ENCODE results near the gene RNF144A. TPM values are rescaled to one million over a fixed set of nuclear protein-coding genes. Genes with fewer than 3 reads are reported as not detected.

The RNF144A gene
- total RNA-seq, 1 donor from 2014 or later, result 52.8 TPM

DNA sequence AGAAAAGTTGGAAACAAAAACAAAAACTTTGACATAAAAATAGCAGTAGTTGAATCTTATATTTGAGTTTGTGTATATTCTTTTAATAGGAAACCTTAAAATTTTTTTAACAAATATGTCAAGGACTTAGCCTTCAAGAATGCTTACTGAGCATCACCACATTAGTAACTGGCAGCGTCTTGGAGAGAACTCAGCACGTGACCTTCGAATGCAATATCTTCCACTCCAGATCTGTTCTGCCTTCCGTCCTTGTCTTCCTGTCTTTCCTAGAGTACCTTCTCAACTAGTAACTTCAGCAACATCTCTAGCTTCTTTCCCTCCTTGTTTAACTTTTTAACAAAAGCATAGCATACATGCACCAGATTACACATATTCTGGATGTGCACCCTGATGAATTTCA, 38.7 kb upstream of the RNF144A start:
- TF ChIP-seq, protein P1, sequence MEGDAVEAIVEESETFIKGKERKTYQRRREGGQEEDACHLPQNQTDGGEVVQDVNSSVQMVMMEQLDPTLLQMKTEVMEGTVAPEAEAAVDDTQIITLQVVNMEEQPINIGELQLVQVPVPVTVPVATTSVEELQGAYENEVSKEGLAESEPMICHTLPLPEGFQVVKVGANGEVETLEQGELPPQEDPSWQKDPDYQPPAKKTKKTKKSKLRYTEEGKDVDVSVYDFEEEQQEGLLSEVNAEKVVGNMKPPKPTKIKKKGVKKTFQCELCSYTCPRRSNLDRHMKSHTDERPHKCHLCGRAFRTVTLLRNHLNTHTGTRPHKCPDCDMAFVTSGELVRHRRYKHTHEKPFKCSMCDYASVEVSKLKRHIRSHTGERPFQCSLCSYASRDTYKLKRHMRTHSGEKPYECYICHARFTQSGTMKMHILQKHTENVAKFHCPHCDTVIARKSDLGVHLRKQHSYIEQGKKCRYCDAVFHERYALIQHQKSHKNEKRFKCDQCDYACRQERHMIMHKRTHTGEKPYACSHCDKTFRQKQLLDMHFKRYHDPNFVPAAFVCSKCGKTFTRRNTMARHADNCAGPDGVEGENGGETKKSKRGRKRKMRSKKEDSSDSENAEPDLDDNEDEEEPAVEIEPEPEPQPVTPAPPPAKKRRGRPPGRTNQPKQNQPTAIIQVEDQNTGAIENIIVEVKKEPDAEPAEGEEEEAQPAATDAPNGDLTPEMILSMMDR (IDR thresholded peaks at IDR 0.05; ENCODE audit: unreplicated experiment), result no peak
- peaks cover 52% of the 10 kb centered on the region for H3K27me3 Mint-ChIP-seq (ENCODE audit: low read depth)
- peaks cover 12% of the 10 kb centered on the region for H3K4me1 Mint-ChIP-seq
- peaks cover 10% of the 10 kb centered on the region for H3K36me3 Mint-ChIP-seq
- no peak for DNase-seq (ENCODE audit: low spot score in 2 of 2, unreplicated experiment in 2 of 2)
- no peak overlapping the region for H3K27ac Mint-ChIP-seq
- H3K4me3 Mint-ChIP-seq, result no peak overlapping the region
- H3K9me3 Mint-ChIP-seq, result peaks cover 19% of the 10 kb centered on the region

GRCh38 chr2:6879011-6879410, 38.2 kb upstream of the RNF144A start:
- DNase-seq (ENCODE audit: low spot score in 2 of 2, unreplicated experiment in 2 of 2), result no peak
- H3K27ac Mint-ChIP-seq, result no peak overlapping the region
- H3K4me1 Mint-ChIP-seq, result peaks cover 17% of the 10 kb centered on the region
- H3K36me3 Mint-ChIP-seq, result peaks cover 8% of the 10 kb centered on the region
- no peak overlapping the region for H3K4me3 Mint-ChIP-seq
- H3K9me3 Mint-ChIP-seq, result peaks cover 17% of the 10 kb centered on the region
- peaks cover 51% of the 10 kb centered on the region for H3K27me3 Mint-ChIP-seq (ENCODE audit: low read depth)
- TF ChIP-seq, protein P1 (IDR thresholded peaks at IDR 0.05; ENCODE audit: unreplicated experiment), result no peak

GRCh38 chr2:6880200-6880733, 36.9 kb upstream of the RNF144A start:
- H3K27ac Mint-ChIP-seq, result no peak overlapping the region
- peaks cover 17% of the 10 kb centered on the region for H3K4me1 Mint-ChIP-seq
- H3K36me3 Mint-ChIP-seq, result peaks cover 6% of the 10 kb centered on the region
- peaks cover 61% of the 10 kb centered on the region for H3K27me3 Mint-ChIP-seq (ENCODE audit: low read depth)
- H3K9me3 Mint-ChIP-seq, result peaks cover 11% of the 10 kb centered on the region
- no peak for DNase-seq (ENCODE audit: low spot score in 2 of 2, unreplicated experiment in 2 of 2)
- TF ChIP-seq, protein P1 (IDR thresholded peaks at IDR 0.05; ENCODE audit: unreplicated experiment), result no peak
- no peak overlapping the region for H3K4me3 Mint-ChIP-seq

DNA sequence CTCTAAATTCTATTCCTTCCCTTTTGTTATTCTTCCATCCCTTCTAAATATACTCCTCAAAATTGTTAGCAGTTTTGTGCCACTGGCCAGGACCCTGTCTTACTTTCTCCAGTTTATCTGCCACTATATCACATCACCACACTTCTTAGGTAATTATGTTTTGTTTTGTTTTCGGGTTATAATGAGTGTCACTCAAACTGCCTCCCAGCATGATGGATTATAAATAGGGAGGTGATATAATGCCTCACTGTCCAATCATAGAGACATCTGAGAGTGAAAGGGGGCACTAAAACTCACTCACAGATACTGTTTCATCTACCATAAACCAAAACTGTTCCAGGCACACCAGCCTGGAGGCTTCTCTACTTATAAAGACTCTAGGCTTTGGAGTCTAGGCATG, 36.2 kb upstream of the RNF144A start:
- Mint-ChIP-seq H3K4me1 (peaks cover 19% of the 10 kb centered on the region), H3K4me3 (no peak overlapping the region), H3K36me3 (peaks cover 6% of the 10 kb centered on the region), H3K27ac (no peak overlapping the region), H3K27me3 (ENCODE audit: low read depth) (peaks cover 61% of the 10 kb centered on the region), H3K9me3 (peaks cover 11% of the 10 kb centered on the region)
- no peak for DNase-seq (ENCODE audit: low spot score in 2 of 2, unreplicated experiment in 2 of 2)
- TF ChIP-seq, protein P1 (IDR thresholded peaks at IDR 0.05; ENCODE audit: unreplicated experiment), result no peak

DNA sequence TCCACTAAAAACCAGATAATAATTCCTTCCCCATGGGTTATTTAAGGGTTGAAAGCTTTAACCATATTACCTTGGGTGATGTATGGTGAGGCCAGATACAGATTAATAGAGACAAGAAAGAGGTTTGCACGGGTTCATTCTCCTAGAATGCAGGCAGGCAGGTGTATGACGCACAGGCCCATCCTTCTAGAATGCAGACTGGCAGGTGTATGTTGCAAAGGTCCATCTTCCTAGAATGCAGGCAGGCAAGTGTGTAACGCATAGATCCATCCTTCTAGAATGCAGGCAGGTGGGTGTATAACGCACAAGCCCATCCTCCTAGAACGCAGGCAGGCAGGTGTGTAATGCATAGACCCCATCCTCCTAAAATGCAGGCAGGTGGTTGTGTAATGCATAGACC, 35.7 kb upstream of the RNF144A start:
- no peak overlapping the region for H3K4me3 Mint-ChIP-seq
- TF ChIP-seq, protein P1 (IDR thresholded peaks at IDR 0.05; ENCODE audit: unreplicated experiment), result no peak

More for the DNA sequence above, 35.7 kb upstream of the RNF144A start:
- DNase-seq (ENCODE audit: low spot score in 2 of 2, unreplicated experiment in 2 of 2), result no peak
- peaks cover 11% of the 10 kb centered on the region for H3K9me3 Mint-ChIP-seq
- H3K4me1 Mint-ChIP-seq, result peaks cover 22% of the 10 kb centered on the region
- peaks cover 61% of the 10 kb centered on the region for H3K27me3 Mint-ChIP-seq (ENCODE audit: low read depth)
- H3K27ac Mint-ChIP-seq, result no peak overlapping the region
- H3K36me3 Mint-ChIP-seq, result peaks cover 6% of the 10 kb centered on the region
